HEK293 (cell line): ENCODE results near the gene SRP14.

Source experiments
- CTCF ChIA-PET: fragments of 350-600 bp; formaldehyde crosslinking; extraction: SDS; loops from one replicate; lab custom pipeline; 2021; ENCODE audit warnings: antibody characterized with exemption; lab: Yijun Ruan, JAX
- POLR2A ChIA-PET: fragments of 300-600 bp; formaldehyde crosslinking; extraction: SDS; loops from one replicate; lab custom pipeline; 2020; ENCODE audit warnings: antibody characterized with exemption, inconsistent platforms; lab: Yijun Ruan, JAX
- H3K27ac ChIP-seq: fragments of 200-500 bp; sonication (Bioruptor generic); 2 replicates; pipeline ENCODE4 v1.5.1; 2014; ENCODE audit warnings: low read depth, low read length, control low read depth, inconsistent platforms; ENCODE audit errors: extremely low read depth
- H3K36me3 ChIP-seq, 2 experiments: fragments of 200-500 bp in 1 of 2; sonication (Bioruptor generic) in 1 of 2; 1 replicate in 1 of 2; 2 replicates in 1 of 2; pipeline ENCODE4 v1.5.1; 2014 to 2017; ENCODE audit warnings: inconsistent platforms in 2 of 2, low read length in 2 of 2; ENCODE audit not compliant: control insufficient read depth in 2 of 2, insufficient read depth in 1 of 2
- H3K4me1 ChIP-seq: fragments of 200-500 bp; sonication (Bioruptor generic); 2 replicates; pipeline ENCODE4 v1.5.1; 2014; ENCODE audit warnings: mild to moderate bottlenecking, low read length, inconsistent platforms; ENCODE audit not compliant: control insufficient read depth, insufficient read depth
- H3K4me3 ChIP-seq: 2 replicates; pipeline ENCODE4 v1.5.1; 2011; ENCODE audit warnings: low read depth, mild to moderate bottlenecking, control low read depth, low read length, moderate library complexity
- H3K9me3 ChIP-seq: fragments of 200-500 bp; sonication (Bioruptor generic); 2 replicates; pipeline ENCODE4 v1.5.1; 2014; ENCODE audit warnings: low read depth, low read length, inconsistent platforms; ENCODE audit not compliant: control insufficient read depth, insufficient read depth
- BCL6B ChIP-seq: fragments of 450-650 bp; formaldehyde crosslinking; IDR thresholded peaks from 2 replicates; pipeline ENCODE4 v1.5.1; 2017; ENCODE audit warnings: missing biosample characterization, missing genetic modification characterization
- PRDM10 ChIP-seq: fragments of 450-650 bp; formaldehyde crosslinking; IDR thresholded peaks from 2 replicates; pipeline ENCODE4 v1.5.1; 2016; ENCODE audit warnings: missing biosample characterization, missing genetic modification characterization
- REPIN1 ChIP-seq: fragments of 450-650 bp; formaldehyde crosslinking; IDR thresholded peaks from 2 replicates; pipeline ENCODE4 v1.5.1; 2017; ENCODE audit warnings: missing biosample characterization, missing genetic modification characterization, low read depth
- SP7 ChIP-seq: fragments of 450-650 bp; formaldehyde crosslinking; IDR thresholded peaks from 2 replicates; pipeline ENCODE4 v1.5.1; 2016; ENCODE audit warnings: missing biosample characterization, missing genetic modification characterization
- YY1 ChIP-seq: fragments of 450-650 bp; formaldehyde crosslinking; IDR thresholded peaks from 2 replicates; pipeline ENCODE4 v1.5.1; 2018; ENCODE audit warnings: missing biosample characterization, missing genetic modification characterization
- ZBTB20 ChIP-seq: fragments of 450-650 bp; formaldehyde crosslinking; IDR thresholded peaks from 2 replicates; pipeline ENCODE4 v1.5.1; 2016; ENCODE audit warnings: missing biosample characterization, missing genetic modification characterization
- ZBTB6 ChIP-seq: fragments of 450-650 bp; formaldehyde crosslinking; IDR thresholded peaks from 2 replicates; pipeline ENCODE4 v1.5.1; 2017; ENCODE audit warnings: missing biosample characterization, missing genetic modification characterization
- ZBTB8A ChIP-seq: fragments of 450-650 bp; formaldehyde crosslinking; IDR thresholded peaks from 2 replicates; pipeline ENCODE4 v1.5.1; 2016; ENCODE audit warnings: missing biosample characterization, missing genetic modification characterization
- ZFHX2 ChIP-seq: fragments of 450-650 bp; formaldehyde crosslinking; conservative IDR thresholded peaks from 2 replicates; pipeline ENCODE4 v1.5.1; 2016; ENCODE audit warnings: missing biosample characterization, missing genetic modification characterization
- ZNF112 ChIP-seq: fragments of 450-650 bp; formaldehyde crosslinking; IDR thresholded peaks from 2 replicates; pipeline ENCODE4 v1.5.0; 2017; ENCODE audit warnings: missing biosample characterization, missing genetic modification characterization
- ZNF302 ChIP-seq: fragments of 450-650 bp; formaldehyde crosslinking; IDR thresholded peaks from 2 replicates; pipeline ENCODE4 v1.5.1; 2016; ENCODE audit warnings: missing biosample characterization, missing genetic modification characterization, low read depth
- ZNF335 ChIP-seq: fragments of 450-650 bp; formaldehyde crosslinking; conservative IDR thresholded peaks from 2 replicates; pipeline ENCODE4 v1.5.1; 2016; ENCODE audit warnings: missing biosample characterization, missing genetic modification characterization
- ZNF341 ChIP-seq: fragments of 450-650 bp; formaldehyde crosslinking; IDR thresholded peaks from 2 replicates; pipeline ENCODE4; 2016; ENCODE audit warnings: low read depth, missing biosample characterization, missing genetic modification characterization
- ZNF426 ChIP-seq: fragments of 450-650 bp; formaldehyde crosslinking; IDR thresholded peaks from 2 replicates; pipeline ENCODE4 v1.5.1; 2017; ENCODE audit warnings: missing biosample characterization, missing genetic modification characterization, mild to moderate bottlenecking, inconsistent platforms, moderate library complexity
- ZNF518A ChIP-seq: fragments of 450-650 bp; formaldehyde crosslinking; conservative IDR thresholded peaks from 2 replicates; pipeline ENCODE4 v1.5.1; 2016; ENCODE audit warnings: low read depth, missing biosample characterization, missing genetic modification characterization
- ZNF549 ChIP-seq: fragments of 450-650 bp; IDR thresholded peaks from 2 replicates; pipeline ENCODE4 v1.5.1; 2018; ENCODE audit warnings: missing biosample characterization, missing genetic modification characterization, mild to moderate bottlenecking, inconsistent platforms, moderate library complexity
- ZNF707 ChIP-seq: fragments of 450-650 bp; formaldehyde crosslinking; IDR thresholded peaks from 2 replicates; pipeline ENCODE4 v1.5.1; 2016; ENCODE audit warnings: missing biosample characterization, missing genetic modification characterization
- ZNF837 ChIP-seq: fragments of 450-650 bp; formaldehyde crosslinking; IDR thresholded peaks from 2 replicates; pipeline ENCODE4 v1.5.1; 2016; ENCODE audit warnings: missing biosample characterization, missing genetic modification characterization

Gene SRP14

DNA sequence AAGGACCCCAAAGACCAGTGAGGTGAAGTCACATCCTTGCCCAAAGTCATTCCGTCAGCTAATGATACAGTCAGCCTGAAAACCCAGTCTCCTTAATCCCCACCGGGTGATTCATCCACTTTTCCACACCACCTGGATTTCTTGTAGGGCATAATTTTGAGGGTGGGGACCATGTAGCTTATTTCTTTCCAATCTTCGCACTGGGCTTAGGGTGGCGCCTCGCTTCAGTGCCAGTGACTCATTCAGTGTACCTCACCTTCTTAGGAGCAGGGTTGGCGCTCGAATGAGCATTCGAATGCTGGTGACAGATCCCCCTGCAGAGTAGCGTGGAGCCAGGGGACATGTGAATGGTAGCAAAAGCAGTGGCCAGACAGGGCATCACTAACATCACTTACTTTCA is 45.7 kb upstream of the SRP14 start:
- POLR2A ChIA-PET: interaction anchor here (1.0 to 1.1 kb wide), 2 partner anchors 14 to 21 kb away, joined by 3 read pairs; no protein-coding TSS in a partner anchor

GRCh38 chr15:40082195-40082883 is 43.4 kb upstream of the SRP14 start:
- ChIA-PET POLR2A (interaction anchor here (1.0 to 1.9 kb wide), 5 partner anchors 10 to 35 kb away, joined by 4 to 10 read pairs (median 8); no protein-coding TSS in a partner anchor), CTCF (interaction anchor here (0.8 to 1.5 kb wide), 3 partner anchors 16 to 22 kb away, joined by 3 to 4 read pairs (median 3); no protein-coding TSS in a partner anchor)
- Histone ChIP-seq H3K4me1 (peaks cover 7% of the 10 kb centered on the region), H3K27ac (peak overlapping the region; percentile 67), H3K36me3 (no peaks in the 10 kb centered on the region), H3K4me3 (no peak overlapping the region), H3K9me3 (no peaks in the 10 kb centered on the region)
- TF ChIP-seq ZFHX2 (tag by site-specific recombination) (peak; percentile 60), ZNF837 (tag by site-specific recombination) (no peak), REPIN1 (tag by site-specific recombination) (no peak), BCL6B (tag by site-specific recombination) (no peak), ZNF518A (tag by site-specific recombination) (no peak), ZBTB20 (tag by site-specific recombination) (no peak; the same call in 1 of the 2 replicates), ZNF335 (tag by site-specific recombination) (0 out of 2 replicates have a peak, but pooled peaks have one; percentile 2), ZNF707 (tag by site-specific recombination) (no peak), ZNF549 (no peak)

More for the DNA sequence above, 45.7 kb upstream of the SRP14 start:
- CTCF ChIA-PET: interaction anchor here (0.7 kb wide), 1 partner anchor 20 kb away, joined by 3 read pairs; no protein-coding TSS in a partner anchor
- peak; percentile 71 for TF ChIP-seq SP7
- no peak for TF ChIP-seq ZNF341
- H3K27ac ChIP-seq: peak overlapping the region; percentile 22; the same call in 1 of the 2 replicates
- H3K4me1 ChIP-seq: peaks cover 23% of the 10 kb centered on the region
- H3K9me3 ChIP-seq: no peaks in the 10 kb centered on the region
- peaks cover 0 to 1% of the 10 kb centered on the region in 2 experiments; a peak in 1 of 3 replicates for H3K36me3 ChIP-seq
- H3K4me3 ChIP-seq: no peak overlapping the region

- POLR2A ChIA-PET: interaction anchor here (1.0 to 1.9 kb wide), 5 partner anchors 11 to 35 kb away, joined by 4 to 10 read pairs (median 8); no protein-coding TSS in a partner anchor
- TF ChIP-seq ZNF335 (tag by site-specific recombination) (peak; percentile 38; the same call in 1 of the 2 replicates), ZBTB8A (tag by site-specific recombination) (no peak), ZNF112 (tag by site-specific recombination) (no peak), ZNF302 (tag by site-specific recombination) (no peak), ZBTB6 (no peak), YY1 (tag by site-specific recombination) (no peak), ZNF426 (no peak), PRDM10 (tag by site-specific recombination) (peak; percentile 50)
Observed at GRCh38 chr15:40081691-40082194, 42.8 kb upstream of the SRP14 start.

More at GRCh38 chr15:40081691-40082194, 42.8 kb upstream of the SRP14 start:
- H3K4me3 ChIP-seq: no peak overlapping the region
- peaks cover 5% of the 10 kb centered on the region for H3K4me1 ChIP-seq
- H3K36me3 ChIP-seq: no peaks in the 10 kb centered on the region
- H3K27ac ChIP-seq: peak overlapping the region; percentile 67
- CTCF ChIA-PET: interaction anchor here (0.6 to 0.8 kb wide), 2 partner anchors 23 to 290 kb away, joined by 3 to 4 read pairs; no protein-coding TSS in a partner anchor
- H3K9me3 ChIP-seq: no peaks in the 10 kb centered on the region
